Daoy (cell line): ENCODE measurements around the gene AGPS. TPM values are rescaled to one million over a fixed set of nuclear protein-coding genes. Genes with fewer than 3 reads are reported as not detected.

Source experiments
- DNase-seq: peaks from one replicate; pipeline ENCODE4 v3.0.0-alpha.2; 2015; ENCODE audit warnings: low read depth
- total RNA-seq: library from RNA; depleted of rRNA; stranded (reverse); fragments of >200 nt; shearing (Covaris generic); gene quantifications from 2 replicates; pipeline ENCODE4 v1.2.3, GENCODE V29; 2014

AGPS gene
- total RNA-seq, 1 experiment from 2014 or later, result 117 TPM

GRCh38 chr2:177529166-177529565, 136.6 kb downstream of the AGPS start:
- DNase-seq, result no peak

GRCh38 chr2:177530561-177530960, 138.0 kb downstream of the AGPS start:
- no peak for DNase-seq

GRCh38 chr2:177531706-177532105, 139.1 kb downstream of the AGPS start:
- DNase-seq, result no peak

GRCh38 chr2:177532567-177532966, 140.0 kb downstream of the AGPS start:
- no peak for DNase-seq

GRCh38 chr2:177533253-177533652, 140.7 kb downstream of the AGPS start:
- DNase-seq, result no peak

GRCh38 chr2:177535000-177535399, 142.4 kb downstream of the AGPS start:
- no peak for DNase-seq

GRCh38 chr2:177535958-177536504, 143.5 kb downstream of the AGPS start:
- no peak for DNase-seq

- DNase-seq, result no peak
Measured at GRCh38 chr2:177537213-177537612, 144.6 kb downstream of the AGPS start.

GRCh38 chr2:177537636-177538035, 145.1 kb downstream of the AGPS start:
- DNase-seq, result no peak

GRCh38 chr2:177538323-177538722, 145.8 kb downstream of the AGPS start:
- no peak for DNase-seq

- DNase-seq, result no peak
Measured at GRCh38 chr2:177540283-177540682, 147.7 kb downstream of the AGPS start.

- no peak for DNase-seq
Measured at GRCh38 chr2:177541258-177541991, 148.9 kb downstream of the AGPS start.

GRCh38 chr2:177542396-177542795, 149.8 kb downstream of the AGPS start:
- DNase-seq, result no peak

- peak; percentile 76 for DNase-seq
Measured at GRCh38 chr2:177543007-177543760, 150.6 kb downstream of the AGPS start.

- no peak for DNase-seq
Measured at GRCh38 chr2:177545143-177545542, 152.6 kb downstream of the AGPS start.

- DNase-seq, result no peak
Measured at GRCh38 chr2:177545981-177546585, 153.5 kb downstream of the AGPS start.

GRCh38 chr2:177547122-177547521, 154.5 kb downstream of the AGPS start:
- DNase-seq, result no peak

GRCh38 chr2:177547772-177548171, 155.2 kb downstream of the AGPS start:
- DNase-seq, result no peak

GRCh38 chr2:177548636-177549035, 156.1 kb downstream of the AGPS start:
- no peak for DNase-seq

- no peak for DNase-seq
Measured at GRCh38 chr2:177549171-177549570, 156.6 kb downstream of the AGPS start.

GRCh38 chr2:177550264-177551200, 158.0 kb downstream of the AGPS start:
- no peak for DNase-seq
